ENCODE data around the gene ZCCHC10.
A peak's percentile ranks its signal among the peaks of the same experiment; 100 is the strongest.

ZCCHC10 gene

DNA sequence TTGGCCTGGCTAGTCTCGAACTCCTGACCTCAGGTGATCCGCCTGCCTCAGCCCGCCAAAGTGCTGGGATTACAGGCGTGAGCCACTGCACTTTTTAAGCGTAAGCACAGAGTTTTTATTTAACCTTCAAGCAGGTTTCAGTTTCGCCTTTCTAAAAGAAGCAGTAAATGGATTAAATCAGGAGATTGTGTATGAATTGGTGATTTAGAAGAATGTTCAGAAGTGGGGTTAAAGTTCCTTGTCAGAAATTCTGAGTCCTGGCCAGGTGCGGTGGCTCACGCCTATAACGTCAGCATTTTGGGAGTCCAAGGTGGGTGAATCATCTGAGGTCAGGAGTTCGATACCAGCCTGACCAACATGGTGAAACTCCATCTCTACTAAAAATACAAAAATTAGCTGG lies 37.6 kb upstream of the ZCCHC10 start:
- peaks cover 63% of the 10 kb centered on the region for H3K79me2 ChIP-seq (ENCODE audit: control insufficient read depth, insufficient read depth, low read length)
- H4K8ac ChIP-seq (ENCODE audit: low read depth, low read length) = no peak overlapping the region
- no peak overlapping the region for H3K23ac ChIP-seq (ENCODE audit: low read length)
- H3K9ac ChIP-seq (ENCODE audit: low read length) = no peak overlapping the region
- no peak overlapping the region for H3K27ac ChIP-seq (ENCODE audit: low read depth, low read length)
- H3K4me1 ChIP-seq (ENCODE audit: control insufficient read depth, low read depth, low read length) = no peaks in the 10 kb centered on the region
- no peak overlapping the region for H3K4me3 ChIP-seq (ENCODE audit: low read length)
- DNase-seq = no peak
- peaks cover 3% of the 10 kb centered on the region for H3K36me3 ChIP-seq (ENCODE audit: control insufficient read depth, insufficient read depth, low read length)
- no peak overlapping the region for H3K4me2 ChIP-seq (ENCODE audit: low read length)
- no peak overlapping the region for H2BK5ac ChIP-seq (ENCODE audit: low read length)
- H3K4ac ChIP-seq (ENCODE audit: low read depth, low read length) = no peak overlapping the region
- no peak overlapping the region for H2BK120ac ChIP-seq (ENCODE audit: low read depth, low read length)
- H3K27me3 ChIP-seq (ENCODE audit: insufficient read depth, low read length, poor library complexity) = no peaks in the 10 kb centered on the region
- peaks cover 4% of the 10 kb centered on the region for H3K79me1 ChIP-seq (ENCODE audit: low read length)
- no peak overlapping the region for H3K56ac ChIP-seq (ENCODE audit: low read length)
- no CpG with 5 or more reads among the region's 10 CpGs for WGBS (ENCODE audit: extremely low coverage, insufficient coverage, low lambda C conversion rate)
- no peak overlapping the region for H3K18ac ChIP-seq (ENCODE audit: low read length)
- H4K5ac ChIP-seq (ENCODE audit: low read length) = no peak overlapping the region
- H2AK5ac ChIP-seq (ENCODE audit: low read length) = no peak overlapping the region
- no peak overlapping the region for H2BK15ac ChIP-seq (replicated peaks; ENCODE audit: low read depth)

DNA sequence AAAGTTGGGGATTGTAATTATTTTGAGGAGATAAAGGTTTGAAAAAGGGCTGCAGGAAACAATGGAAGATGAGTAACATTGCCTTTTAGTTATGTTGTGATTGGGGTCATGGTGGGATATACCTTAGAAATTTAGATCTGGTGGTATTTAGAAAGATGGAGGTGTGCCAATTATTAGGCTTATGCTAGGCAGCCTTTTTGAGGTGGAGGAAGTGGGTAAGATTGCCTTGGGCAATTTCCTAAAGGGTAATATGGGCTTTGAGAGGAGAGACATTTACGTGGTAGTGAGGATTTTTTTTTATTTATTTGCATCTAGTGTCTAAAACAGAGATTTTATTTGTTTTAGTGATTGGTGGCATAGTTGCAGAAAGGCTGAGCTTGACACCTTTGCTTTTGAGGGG lies 35.9 kb upstream of the ZCCHC10 start:
- DNase-seq = no peak
- WGBS (ENCODE audit: extremely low coverage, insufficient coverage, low lambda C conversion rate) = 100% methylated on average over 1 of the region's 1 CpG
- no peak overlapping the region for H3K56ac ChIP-seq (ENCODE audit: low read length)

DNA sequence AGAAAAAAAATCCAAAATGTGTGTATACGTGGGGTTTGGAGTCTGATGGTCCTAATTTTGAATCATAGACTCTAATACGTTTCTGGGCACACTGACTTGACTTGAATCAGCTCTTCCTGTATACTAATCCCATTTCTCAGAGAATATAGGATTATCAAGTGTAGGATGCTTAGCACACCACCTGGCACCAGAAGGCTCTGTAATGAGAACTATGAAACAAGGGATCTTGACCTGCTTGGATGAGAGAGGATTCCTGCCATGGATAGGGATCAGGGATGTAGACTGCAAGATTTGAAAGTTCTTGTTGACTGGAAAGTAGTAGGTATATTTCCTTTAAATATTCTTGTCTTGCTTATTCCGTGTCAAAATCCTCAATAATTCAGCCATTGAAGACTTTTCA lies 33.3 kb upstream of the ZCCHC10 start:
- peaks cover 84% of the 10 kb centered on the region for H3K79me2 ChIP-seq (ENCODE audit: control insufficient read depth, insufficient read depth, low read length)
- no peak overlapping the region for H3K4me2 ChIP-seq (ENCODE audit: low read length)
- no peak overlapping the region for H3K4ac ChIP-seq (ENCODE audit: low read depth, low read length)
- H3K9ac ChIP-seq (ENCODE audit: low read length) = no peak overlapping the region
- no peak overlapping the region for H2AK5ac ChIP-seq (ENCODE audit: low read length)
- no peaks in the 10 kb centered on the region for H3K36me3 ChIP-seq (ENCODE audit: control insufficient read depth, insufficient read depth, low read length)
- H3K4me1 ChIP-seq (ENCODE audit: control insufficient read depth, low read depth, low read length) = no peaks in the 10 kb centered on the region
- WGBS (ENCODE audit: extremely low coverage, insufficient coverage, low lambda C conversion rate) = no CpG with 5 or more reads among the region's 3 CpGs
- no peak overlapping the region for H4K5ac ChIP-seq (ENCODE audit: low read length)
- no peak for DNase-seq
- no peaks in the 10 kb centered on the region for H3K27me3 ChIP-seq (ENCODE audit: insufficient read depth, low read length, poor library complexity)
- no peak overlapping the region for H4K8ac ChIP-seq (ENCODE audit: low read depth, low read length)
- no peak overlapping the region for H2BK5ac ChIP-seq (ENCODE audit: low read length)
- no peak overlapping the region for H3K4me3 ChIP-seq (ENCODE audit: low read length)
- H3K56ac ChIP-seq (ENCODE audit: low read length) = no peak overlapping the region
- H3K27ac ChIP-seq (ENCODE audit: low read depth, low read length) = no peak overlapping the region
- H2BK120ac ChIP-seq (ENCODE audit: low read depth, low read length) = no peak overlapping the region
- H2BK15ac ChIP-seq (replicated peaks; ENCODE audit: low read depth) = no peak overlapping the region
- no peak overlapping the region for H3K23ac ChIP-seq (ENCODE audit: low read length)
- peaks cover 5% of the 10 kb centered on the region for H3K79me1 ChIP-seq (ENCODE audit: low read length)
- no peak overlapping the region for H3K18ac ChIP-seq (ENCODE audit: low read length)

More for the DNA sequence above, 35.9 kb upstream of the ZCCHC10 start:
- H2BK5ac ChIP-seq (ENCODE audit: low read length) = no peak overlapping the region
- H3K27ac ChIP-seq (ENCODE audit: low read depth, low read length) = no peak overlapping the region
- no peaks in the 10 kb centered on the region for H3K4me1 ChIP-seq (ENCODE audit: control insufficient read depth, low read depth, low read length)
- H3K9ac ChIP-seq (ENCODE audit: low read length) = no peak overlapping the region
- peaks cover 3% of the 10 kb centered on the region for H3K36me3 ChIP-seq (ENCODE audit: control insufficient read depth, insufficient read depth, low read length)
- no peak overlapping the region for H3K23ac ChIP-seq (ENCODE audit: low read length)
- H3K4ac ChIP-seq (ENCODE audit: low read depth, low read length) = no peak overlapping the region
- no peak overlapping the region for H4K5ac ChIP-seq (ENCODE audit: low read length)
- H3K79me1 ChIP-seq (ENCODE audit: low read length) = peaks cover 6% of the 10 kb centered on the region
- no peak overlapping the region for H2BK15ac ChIP-seq (replicated peaks; ENCODE audit: low read depth)
- peaks cover 74% of the 10 kb centered on the region for H3K79me2 ChIP-seq (ENCODE audit: control insufficient read depth, insufficient read depth, low read length)
- H3K27me3 ChIP-seq (ENCODE audit: insufficient read depth, low read length, poor library complexity) = no peaks in the 10 kb centered on the region
- H3K18ac ChIP-seq (ENCODE audit: low read length) = no peak overlapping the region
- no peak overlapping the region for H2AK5ac ChIP-seq (ENCODE audit: low read length)
- no peak overlapping the region for H2BK120ac ChIP-seq (ENCODE audit: low read depth, low read length)
- H3K4me3 ChIP-seq (ENCODE audit: low read length) = no peak overlapping the region
- no peak overlapping the region for H4K8ac ChIP-seq (ENCODE audit: low read depth, low read length)
- H3K4me2 ChIP-seq (ENCODE audit: low read length) = no peak overlapping the region

DNA sequence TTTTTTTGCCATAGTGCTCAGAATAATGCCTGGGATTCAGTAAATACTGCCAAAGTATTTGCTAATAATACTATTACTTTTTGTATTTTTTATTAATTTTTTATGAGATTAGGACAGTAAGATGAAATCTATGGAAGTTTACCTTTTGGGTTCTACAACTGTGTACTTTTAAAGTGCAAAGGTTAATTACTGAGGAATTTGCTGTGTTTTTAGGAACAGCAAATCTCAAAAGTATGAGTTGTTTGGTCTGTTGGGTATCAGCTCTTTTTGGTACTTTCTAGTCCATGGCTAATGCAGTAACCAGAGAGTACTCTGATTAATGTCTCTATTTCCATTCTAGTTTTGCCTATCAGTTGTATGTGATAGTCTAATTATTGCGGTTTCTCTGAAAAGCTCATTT lies 30.5 kb upstream of the ZCCHC10 start:
- no peak overlapping the region for H3K23ac ChIP-seq (ENCODE audit: low read length)
- no peak overlapping the region for H3K18ac ChIP-seq (ENCODE audit: low read length)
- peaks cover 87% of the 10 kb centered on the region for H3K79me2 ChIP-seq (ENCODE audit: control insufficient read depth, insufficient read depth, low read length)
- H3K9ac ChIP-seq (ENCODE audit: low read length) = no peak overlapping the region
- H3K79me1 ChIP-seq (ENCODE audit: low read length) = peaks cover 5% of the 10 kb centered on the region
- H3K4ac ChIP-seq (ENCODE audit: low read depth, low read length) = no peak overlapping the region
- H3K56ac ChIP-seq (ENCODE audit: low read length) = no peak overlapping the region
- no peaks in the 10 kb centered on the region for H3K4me1 ChIP-seq (ENCODE audit: control insufficient read depth, low read depth, low read length)
- H3K36me3 ChIP-seq (ENCODE audit: control insufficient read depth, insufficient read depth, low read length) = no peaks in the 10 kb centered on the region
- no peak overlapping the region for H3K27ac ChIP-seq (ENCODE audit: low read depth, low read length)
- H2BK120ac ChIP-seq (ENCODE audit: low read depth, low read length) = no peak overlapping the region
- WGBS (ENCODE audit: extremely low coverage, insufficient coverage, low lambda C conversion rate) = no CpG with 5 or more reads among the region's 1 CpG
- H3K27me3 ChIP-seq (ENCODE audit: insufficient read depth, low read length, poor library complexity) = no peaks in the 10 kb centered on the region
- no peak overlapping the region for H4K5ac ChIP-seq (ENCODE audit: low read length)
- DNase-seq = no peak
- H3K4me2 ChIP-seq (ENCODE audit: low read length) = no peak overlapping the region
- no peak overlapping the region for H2BK15ac ChIP-seq (replicated peaks; ENCODE audit: low read depth)
- no peak overlapping the region for H2BK5ac ChIP-seq (ENCODE audit: low read length)
- no peak overlapping the region for H4K8ac ChIP-seq (ENCODE audit: low read depth, low read length)
- H3K4me3 ChIP-seq (ENCODE audit: low read length) = no peak overlapping the region
- H2AK5ac ChIP-seq (ENCODE audit: low read length) = no peak overlapping the region

DNA sequence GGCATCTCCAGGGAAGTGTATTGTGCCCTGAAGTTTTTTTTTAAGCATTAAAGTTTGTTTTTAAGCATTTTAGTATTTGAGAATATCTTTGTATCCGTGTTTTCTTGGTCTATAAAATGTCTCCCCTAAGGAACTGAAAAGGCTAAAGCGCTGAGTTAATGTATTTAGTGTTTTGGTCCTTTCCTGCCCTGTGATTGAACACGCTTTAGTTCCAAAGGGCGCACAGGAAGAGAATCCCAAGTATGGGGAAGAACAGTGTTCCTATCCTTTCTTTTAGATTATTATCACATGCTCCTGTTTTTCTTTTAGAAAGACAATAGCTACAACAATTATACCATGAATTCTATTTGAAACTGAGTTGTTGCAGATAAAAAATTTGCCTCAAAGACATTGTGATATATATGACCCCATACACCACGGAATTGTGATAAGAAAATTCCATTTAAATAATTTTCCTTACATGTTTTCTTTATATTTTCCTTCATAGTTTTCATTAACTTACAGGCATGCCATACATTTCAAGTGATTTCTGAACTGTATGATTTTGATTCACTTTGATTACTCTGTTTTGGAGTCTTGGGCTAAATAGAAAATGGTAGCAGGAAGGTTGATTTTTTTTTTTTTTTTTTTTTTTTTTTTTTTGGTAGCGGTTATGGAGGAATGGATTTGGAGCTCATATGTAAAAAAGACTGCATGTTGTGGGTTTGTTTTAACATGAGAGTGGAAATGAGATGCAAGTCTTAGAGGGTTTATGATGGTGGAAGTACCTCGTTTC lies 28.5 kb upstream of the ZCCHC10 start:
- no peak overlapping the region for H3K4ac ChIP-seq (ENCODE audit: low read depth, low read length)
- WGBS (ENCODE audit: extremely low coverage, insufficient coverage, low lambda C conversion rate) = no CpG with 5 or more reads among the region's 7 CpGs
- H3K79me2 ChIP-seq (ENCODE audit: control insufficient read depth, insufficient read depth, low read length) = peaks cover 71% of the 10 kb centered on the region
- no peaks in the 10 kb centered on the region for H3K27me3 ChIP-seq (ENCODE audit: insufficient read depth, low read length, poor library complexity)
- H4K5ac ChIP-seq (ENCODE audit: low read length) = no peak overlapping the region
- H2BK120ac ChIP-seq (ENCODE audit: low read depth, low read length) = no peak overlapping the region
- H3K56ac ChIP-seq (ENCODE audit: low read length) = no peak overlapping the region
- H3K4me3 ChIP-seq (ENCODE audit: low read length) = no peak overlapping the region
- no peak overlapping the region for H3K27ac ChIP-seq (ENCODE audit: low read depth, low read length)
- no peak overlapping the region for H2BK5ac ChIP-seq (ENCODE audit: low read length)
- H2BK15ac ChIP-seq (replicated peaks; ENCODE audit: low read depth) = no peak overlapping the region
- H3K4me1 ChIP-seq (ENCODE audit: control insufficient read depth, low read depth, low read length) = peaks cover 5% of the 10 kb centered on the region
- peaks cover 5% of the 10 kb centered on the region for H3K79me1 ChIP-seq (ENCODE audit: low read length)
- H2AK5ac ChIP-seq (ENCODE audit: low read length) = no peak overlapping the region
- H3K18ac ChIP-seq (ENCODE audit: low read length) = no peak overlapping the region
- H3K9ac ChIP-seq (ENCODE audit: low read length) = no peak overlapping the region
- no peaks in the 10 kb centered on the region for H3K36me3 ChIP-seq (ENCODE audit: control insufficient read depth, insufficient read depth, low read length)
- DNase-seq = no peak
- no peak overlapping the region for H3K23ac ChIP-seq (ENCODE audit: low read length)
- H4K8ac ChIP-seq (ENCODE audit: low read depth, low read length) = no peak overlapping the region
- H3K4me2 ChIP-seq (ENCODE audit: low read length) = no peak overlapping the region

DNA sequence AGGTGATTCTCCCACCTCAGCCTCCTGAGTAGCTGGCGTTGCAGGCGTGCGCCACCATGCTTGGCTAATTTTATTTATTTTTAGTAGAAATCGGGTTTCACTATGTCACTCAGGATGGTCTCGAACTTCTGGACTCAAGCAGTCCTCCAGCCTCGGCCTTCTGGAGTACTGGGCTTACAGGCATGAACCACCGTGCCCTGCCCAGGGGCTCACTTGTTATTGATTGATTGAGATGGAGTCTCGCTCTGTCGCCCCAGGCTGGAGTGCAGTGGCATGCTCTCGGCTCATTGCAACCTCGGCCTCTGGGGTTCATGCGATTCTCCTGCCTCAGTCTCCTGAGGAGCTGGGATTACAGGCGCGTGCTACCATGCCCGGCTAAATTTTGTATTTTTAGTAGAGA lies 27.1 kb upstream of the ZCCHC10 start:
- H3K27ac ChIP-seq (ENCODE audit: low read depth, low read length) = no peak overlapping the region
- DNase-seq = no peak
- no CpG with 5 or more reads among the region's 15 CpGs for WGBS (ENCODE audit: extremely low coverage, insufficient coverage, low lambda C conversion rate)
- H3K9ac ChIP-seq (ENCODE audit: low read length) = peak overlapping the region; percentile 31
- peaks cover 3% of the 10 kb centered on the region for H3K79me1 ChIP-seq (ENCODE audit: low read length)
- peak overlapping the region; percentile 12 for H3K56ac ChIP-seq (ENCODE audit: low read length)
- H4K8ac ChIP-seq (ENCODE audit: low read depth, low read length) = no peak overlapping the region
- no peak overlapping the region for H2BK5ac ChIP-seq (ENCODE audit: low read length)
- no peak overlapping the region for H3K4ac ChIP-seq (ENCODE audit: low read depth, low read length)
- no peak overlapping the region for H4K5ac ChIP-seq (ENCODE audit: low read length)
- peaks cover 60% of the 10 kb centered on the region for H3K79me2 ChIP-seq (ENCODE audit: control insufficient read depth, insufficient read depth, low read length)
- H3K4me1 ChIP-seq (ENCODE audit: control insufficient read depth, low read depth, low read length) = peaks cover 7% of the 10 kb centered on the region
- no peaks in the 10 kb centered on the region for H3K27me3 ChIP-seq (ENCODE audit: insufficient read depth, low read length, poor library complexity)
- H3K23ac ChIP-seq (ENCODE audit: low read length) = no peak overlapping the region
- peak overlapping the region; percentile 4 for H3K4me2 ChIP-seq (ENCODE audit: low read length)
- no peak overlapping the region for H2BK120ac ChIP-seq (ENCODE audit: low read depth, low read length)
- H3K4me3 ChIP-seq (ENCODE audit: low read length) = no peak overlapping the region
- H3K36me3 ChIP-seq (ENCODE audit: control insufficient read depth, insufficient read depth, low read length) = no peaks in the 10 kb centered on the region
- H2BK15ac ChIP-seq (replicated peaks; ENCODE audit: low read depth) = no peak overlapping the region
- no peak overlapping the region for H3K18ac ChIP-seq (ENCODE audit: low read length)
- H2AK5ac ChIP-seq (ENCODE audit: low read length) = no peak overlapping the region

All from mesendoderm (in vitro differentiated cells).